B cell (primary cell): ENCODE measurements around the gene PDP2. TPM values are rescaled to one million over a fixed set of nuclear protein-coding genes. Genes with fewer than 3 reads are reported as not detected.

Source experiments
- ATAC-seq: fragments of 200-7000 bp; cut with Tn5 transposase; one replicate; pipeline ENCODE4 v1.10.0; 2021; ENCODE audit warnings: low read depth, mild to moderate bottlenecking, moderate number of reproducible peaks, moderate library complexity
- CTCF ChIA-PET: fragments of 350-600 bp; sonication (Branson Sonifier 250); formaldehyde crosslinking; loops from one replicate; lab custom pipeline; 2021; ENCODE audit warnings: antibody characterized with exemption, inconsistent platforms; lab: Charles Lee
- POLR2A ChIA-PET: fragments of 350-600 bp; sonication (Branson Sonifier 250); formaldehyde crosslinking; loops from one replicate; lab custom pipeline; 2021; ENCODE audit warnings: antibody characterized with exemption; lab: Charles Lee
- DNase-seq: peaks from one replicate; pipeline ENCODE4 v3.0.0; 2013
- H2AFZ ChIP-seq: 2 replicates; pipeline ENCODE4 v1.6.1; 2012; ENCODE audit warnings: mild to moderate bottlenecking, low read depth, low read length; ENCODE audit not compliant: insufficient read depth, poor library complexity, severe bottlenecking
- H3K27ac ChIP-seq, 2 donors: 1 replicate in 1 of 2; 2 replicates in 1 of 2; pipeline ENCODE4 v1.5.1; 2012 to 2013; ENCODE audit warnings: low read length in 2 of 2, mild to moderate bottlenecking in 2 of 2, moderate library complexity in 1 of 2
- H3K27me3 ChIP-seq, 4 experiments: fragments of 200-600 bp in 1 of 4; sonication (generic) in 1 of 4; replicated peaks in 1 of 4; 1 replicate in 2 of 4; 2 replicates in 2 of 4; pipeline versions ENCODE4 v1.6.1 to v1.7.0; 2013 to 2016; ENCODE audit warnings: low read length in 3 of 4, mild to moderate bottlenecking in 2 of 4, mixed read lengths in 1 of 4, moderate library complexity in 1 of 4; ENCODE audit not compliant: insufficient read depth in 4 of 4, control insufficient read depth in 3 of 4; ENCODE audit errors: control extremely low read depth in 1 of 4
- H3K36me3 ChIP-seq, 2 experiments: replicated peaks in 1 of 2; 1 replicate in 1 of 2; 2 replicates in 1 of 2; pipeline versions ENCODE4 v1.6.1 to v1.7.1; 2013; ENCODE audit warnings: low read length in 1 of 2; ENCODE audit not compliant: insufficient read depth in 2 of 2, control insufficient read depth in 1 of 2; ENCODE audit errors: control extremely low read depth in 1 of 2, extremely low read depth in 1 of 2
- H3K4me1 ChIP-seq, 2 donors: fragments of 200-600 bp in 1 of 2; sonication (generic) in 1 of 2; 1 replicate in 1 of 2; 2 replicates in 1 of 2; pipeline versions ENCODE4 v1.5.1 to v1.6.1; 2013 to 2017; ENCODE audit warnings: low read length in 2 of 2; ENCODE audit not compliant: control insufficient read depth in 2 of 2, insufficient read depth in 2 of 2
- H3K4me2 ChIP-seq: replicated peaks from 2 replicates; pipeline ENCODE3; 2012; ENCODE audit warnings: mild to moderate bottlenecking, low read depth, low read length; ENCODE audit not compliant: poor library complexity, severe bottlenecking
- H3K4me3 ChIP-seq, 5 experiments: fragments of 200-600 bp in 1 of 5; sonication (generic) in 1 of 5; 1 replicate in 3 of 5; 2 replicates in 2 of 5; pipeline versions ENCODE4 v1.5.1 to v1.7.0; 2011 to 2016; ENCODE audit warnings: low read length in 4 of 5, mild to moderate bottlenecking in 4 of 5, low read depth in 2 of 5, control low read depth in 1 of 5, moderate library complexity in 1 of 5; ENCODE audit not compliant: insufficient read depth in 1 of 5; ENCODE audit errors: control extremely low read depth in 1 of 5, extremely low read depth in 1 of 5
- H3K79me2 ChIP-seq: fragments of 200-600 bp; sonication (generic); one replicate; pipeline ENCODE4 v1.6.0; 2016; ENCODE audit warnings: low read length; ENCODE audit not compliant: control insufficient read depth, insufficient read depth
- H3K9ac ChIP-seq: fragments of 200-600 bp; sonication (generic); 2 replicates; pipeline ENCODE4 v1.6.1; 2017; ENCODE audit warnings: mild to moderate bottlenecking, low read length, moderate library complexity
- H3K9me3 ChIP-seq, 3 donors: one replicate each; pipeline versions ENCODE4 v1.6.1 to v1.7.1; 2013; ENCODE audit warnings: low read length in 2 of 3; ENCODE audit not compliant: control insufficient read depth in 2 of 3, insufficient read depth in 1 of 3; ENCODE audit errors: control extremely low read depth in 1 of 3
- H4K20me1 ChIP-seq: 2 replicates; pipeline ENCODE4 v1.6.0; 2012; ENCODE audit warnings: mild to moderate bottlenecking, low read length; ENCODE audit not compliant: insufficient read depth, control insufficient read depth, poor library complexity, severe bottlenecking
- H3K27ac Mint-ChIP-seq: one replicate; pipeline ENCODE4 v1.8.0; 2021; ENCODE audit warnings: mixed read lengths
- H3K27me3 Mint-ChIP-seq: one replicate; pipeline ENCODE4 v1.8.0; 2021; ENCODE audit warnings: mixed read lengths
- H3K4me1 Mint-ChIP-seq: one replicate; pipeline ENCODE4 v1.8.0; 2021; ENCODE audit warnings: mixed read lengths
- H3K4me3 Mint-ChIP-seq: one replicate; pipeline ENCODE4 v1.8.0; 2021; ENCODE audit warnings: mixed read lengths
- H3K9me3 Mint-ChIP-seq: one replicate; pipeline ENCODE4 v1.8.0; 2022; ENCODE audit warnings: mixed read lengths; ENCODE audit not compliant: insufficient read depth
- CTCF ChIP-seq: fragments of 200-600 bp; IDR thresholded peaks from one replicate; pipeline ENCODE4 v1.8.0; 2022; ENCODE audit warnings: antibody characterized with exemption, mild to moderate bottlenecking
- EZH2 ChIP-seq: IDR thresholded peaks from 2 replicates; pipeline ENCODE4 v1.6.1; 2012; ENCODE audit warnings: borderline replicate concordance, low read depth, mild to moderate bottlenecking, moderate library complexity, low read length; ENCODE audit not compliant: insufficient read depth, poor library complexity, severe bottlenecking
- WGBS: methylation state at CpG from one replicate; pipeline ENCODE4 v1.1.5; 2013; ENCODE audit warnings: missing lambda C conversion rate; ENCODE audit not compliant: insufficient coverage; 5-methylcytosine and 5-hydroxymethylcytosine counted together
- intact Hi-C: fragments of 100-400 bp; cut with micrococcal nuclease; formaldehyde crosslinking; loops from one replicate; pipeline ENCODE4 v1.10.0; 2022
- polyA plus RNA-seq: library from polyadenylated mRNA; depleted of rRNA; stranded (reverse); fragments of >200 nt; gene quantifications from 2 replicates; pipeline ENCODE4 v1.2.3, GENCODE V29; 2012
- total RNA-seq, 2 donors: library from RNA; stranded (reverse); fragments of 120-200 nt in 1 of 2; gene quantifications; 1 replicate in 1 of 2; 2 replicates in 1 of 2; pipeline versions ENCODE4 v1.2.3 to v1.2.4, GENCODE V29; 2013 to 2022

Gene PDP2
- total and polyA plus RNA-seq, 2 donors (not counting 1 experiment from before 2014, with no cell fraction given) = 1.9 to 18.7 TPM

DNA sequence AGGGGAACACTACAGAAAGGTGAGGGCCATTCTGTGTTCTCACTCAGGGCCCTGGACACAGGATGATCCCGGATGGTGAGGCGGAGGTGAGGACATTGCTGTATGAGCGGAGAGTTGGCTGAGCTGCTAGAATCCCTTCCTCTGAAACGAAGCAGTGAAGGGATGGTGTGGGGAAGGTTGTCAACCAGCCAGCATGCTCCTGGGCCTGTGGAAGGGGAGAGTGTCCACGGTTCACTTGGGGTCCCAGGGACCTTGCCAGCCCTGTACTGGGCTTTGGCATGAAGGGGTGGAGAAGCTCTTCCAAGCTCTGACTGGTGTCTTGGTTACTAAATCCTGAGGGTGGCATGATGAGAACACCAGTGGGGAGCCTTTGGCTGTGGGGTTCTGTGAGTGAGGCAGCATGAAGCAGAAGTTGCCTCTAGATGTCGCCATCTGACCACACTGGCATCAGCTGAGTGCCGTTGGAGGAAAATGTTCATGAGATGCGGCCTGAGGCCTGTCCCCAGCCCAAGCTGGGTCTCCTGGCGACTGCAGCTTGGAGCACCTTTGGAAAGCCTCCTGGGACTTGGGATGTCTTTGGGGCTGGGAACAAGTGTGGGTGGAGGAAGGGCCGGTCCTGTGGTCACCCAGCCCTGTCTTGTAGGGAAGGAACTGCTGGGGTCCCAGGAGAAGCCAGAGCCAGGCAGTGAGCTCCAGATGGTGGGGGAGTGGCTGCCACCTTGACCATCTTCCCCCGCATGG, 14.8 kb downstream of the PDP2 start:
- peak; percentile 63 for DNase-seq
- Mint-ChIP-seq H3K27me3 (no peaks in the 10 kb centered on the region), H3K4me1 (no peaks in the 10 kb centered on the region), H3K4me3 (no peak overlapping the region), H3K27ac (no peak overlapping the region), H3K9me3 (no peaks in the 10 kb centered on the region)
- H3K9ac ChIP-seq = no peak overlapping the region
- TF ChIP-seq EZH2 = no peak
- TF ChIP-seq CTCF = peak; percentile 53
- POLR2A ChIA-PET = no interaction called here
- H3K27ac ChIP-seq = no peak overlapping the region
- no peak overlapping the region for H3K4me2 ChIP-seq
- no peak overlapping the region for H3K4me3 ChIP-seq
- WGBS = 53% methylated on average over 10 of the region's 11 CpGs
- intact Hi-C loops = loop anchor here (1.0 kb wide), 1 partner anchor 59 kb away; no protein-coding TSS in a partner anchor
- ATAC-seq = peak; percentile 54
- H3K36me3 ChIP-seq = no peaks in the 10 kb centered on the region
- no peaks in the 10 kb centered on the region for H3K79me2 ChIP-seq
- H2AFZ ChIP-seq = no peak overlapping the region
- H3K4me1 ChIP-seq = peaks cover 0 to 3% of the 10 kb centered on the region in 2 donors
- CTCF ChIA-PET = interaction anchor here (0.7 to 2.5 kb wide), 8 partner anchors 11 to 260 kb away, joined by 3 to 8 read pairs (median 3); partner anchors contain the start of genes CDH16 and PDP2
- no peaks in the 10 kb centered on the region for H3K9me3 ChIP-seq
- no peaks in the 10 kb centered on the region for H4K20me1 ChIP-seq
- peaks cover 0 to under 1% (median 0%) of the 10 kb centered on the region in 4 experiments for H3K27me3 ChIP-seq

DNA sequence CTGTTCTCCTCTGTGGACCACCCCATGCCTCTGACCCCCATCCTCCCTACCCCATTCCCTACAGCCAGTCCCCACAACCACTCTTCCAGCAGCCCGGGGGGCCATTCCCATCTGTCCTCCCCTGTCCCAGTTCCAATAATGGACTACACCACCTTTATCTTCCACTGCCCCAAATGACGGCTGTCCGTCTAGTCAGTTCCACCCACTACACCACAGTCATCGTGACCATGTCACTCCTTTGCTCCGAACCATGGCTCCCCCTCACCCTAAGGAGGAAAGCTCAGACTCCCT, 15.3 kb downstream of the PDP2 start:
- TF ChIP-seq EZH2 (no peak), CTCF (no peak)
- H3K9me3 ChIP-seq = no peaks in the 10 kb centered on the region
- no peaks in the 10 kb centered on the region for H3K36me3 ChIP-seq
- Mint-ChIP-seq H3K4me3 (no peak overlapping the region), H3K9me3 (no peaks in the 10 kb centered on the region), H3K4me1 (no peaks in the 10 kb centered on the region), H3K27me3 (no peaks in the 10 kb centered on the region), H3K27ac (no peak overlapping the region)
- no peak overlapping the region for H3K4me3 ChIP-seq
- H3K9ac ChIP-seq = no peak overlapping the region
- H3K27me3 ChIP-seq = peaks cover 0 to 3% (median 0%) of the 10 kb centered on the region in 4 experiments
- H4K20me1 ChIP-seq = no peaks in the 10 kb centered on the region
- POLR2A ChIA-PET = no interaction called here
- DNase-seq (no peak), ATAC-seq (no peak)
- H3K79me2 ChIP-seq = no peaks in the 10 kb centered on the region
- intact Hi-C loops = loop anchor here (1.0 kb wide), 1 partner anchor 59 kb away; no protein-coding TSS in a partner anchor
- no peak overlapping the region for H3K27ac ChIP-seq
- 94% methylated on average over 5 of the region's 5 CpGs for WGBS
- H2AFZ ChIP-seq = no peak overlapping the region
- H3K4me2 ChIP-seq = no peak overlapping the region
- H3K4me1 ChIP-seq = peaks cover 0 to 3% of the 10 kb centered on the region in 2 donors
- CTCF ChIA-PET = interaction anchor here (1.0 to 2.5 kb wide), 6 partner anchors 11 to 260 kb away, joined by 3 to 8 read pairs (median 4); partner anchors contain the start of gene PDP2
